GM12878 (cell line): ENCODE data around the gene GPRC5D. TPM values are rescaled to one million over a fixed set of nuclear protein-coding genes. Genes with fewer than 3 reads are reported as not detected.

ENCODE experiments used
- ATAC-seq: fragments of 200-7000 bp; cut with Tn5 transposase; 3 replicates; pipeline ENCODE4 v1.9.1; 2020; ENCODE audit warnings: mild to moderate bottlenecking, moderate library complexity
- BruUV-seq: library from RNA; stranded (reverse); fragments of 400-500 nt; replicated peaks from 2 replicates; lab custom pipeline; 2021; lab: Mats Ljungman, UMichigan
- CTCF ChIA-PET: fragments of 300-600 bp; sonication (Branson Sonifier 250); formaldehyde crosslinking; extraction: SDS; loops from one replicate; lab custom pipeline; 2021; ENCODE audit warnings: inconsistent platforms; lab: Yijun Ruan, JAX
- POLR2A ChIA-PET: fragments of 350-600 bp; formaldehyde crosslinking; extraction: SDS; loops from one replicate; lab custom pipeline; 2021; ENCODE audit warnings: inconsistent platforms; lab: Charles Lee
- RAD21 ChIA-PET: fragments of 300-600 bp; sonication (Branson Sonifier 250); formaldehyde crosslinking; loops from one replicate; lab custom pipeline; 2023; ENCODE audit warnings: antibody characterized with exemption; ENCODE audit not compliant: unreplicated experiment; lab: Charles Lee
- SMC1A ChIA-PET: fragments of 300-600 bp; sonication (Branson Sonifier 250); formaldehyde crosslinking; loops from one replicate; lab custom pipeline; 2023; ENCODE audit not compliant: unreplicated experiment, uncharacterized antibody; lab: Charles Lee
- DNase-seq: peaks from one replicate; pipeline ENCODE4 v3.0.0-alpha.2; 2011; ENCODE audit warnings: low read depth, low spot score
- FAIRE-seq: peaks from 3 replicates; lab custom pipeline; 2011; peaks lifted over from hg19 to GRCh38; lab: Jason Lieb, UNC
- H2AFZ ChIP-seq: 2 replicates; pipeline ENCODE4 v1.6.0; 2011; ENCODE audit warnings: low read depth, low read length, control low read depth; ENCODE audit not compliant: control insufficient read depth
- H3K27ac ChIP-seq: 2 replicates; pipeline ENCODE4 v1.5.1; 2011; ENCODE audit warnings: control low read depth; ENCODE audit not compliant: control insufficient read depth, insufficient read depth
- H3K27me3 ChIP-seq, 2 experiments: replicated peaks in 1 of 2; 2 replicates each; pipeline versions ENCODE4 v1.6.0 to v1.6.1; 2011; ENCODE audit warnings: low read length in 1 of 2; ENCODE audit not compliant: control insufficient read depth in 2 of 2, insufficient read depth in 2 of 2
- H3K36me3 ChIP-seq, 2 experiments: 2 replicates each; pipeline ENCODE4 v1.5.1; 2011; ENCODE audit warnings: low read length in 1 of 2; ENCODE audit not compliant: control insufficient read depth in 2 of 2, insufficient read depth in 2 of 2
- H3K4me1 ChIP-seq: 2 replicates; pipeline ENCODE4 v1.6.1; 2011; ENCODE audit warnings: mild to moderate bottlenecking, low read length, moderate library complexity, mixed read lengths; ENCODE audit not compliant: control insufficient read depth, insufficient read depth
- H3K4me2 ChIP-seq: 2 replicates; pipeline ENCODE4 v1.6.0; 2011; ENCODE audit warnings: control low read depth; ENCODE audit not compliant: control insufficient read depth, insufficient read depth
- H3K4me3 ChIP-seq: fragments of 200-600 bp; sonication (generic); 2 replicates; pipeline ENCODE4 v1.5.1; 2016
- H3K79me2 ChIP-seq: 2 replicates; pipeline ENCODE4 v1.6.0; 2011; ENCODE audit warnings: low read length; ENCODE audit not compliant: control insufficient read depth, insufficient read depth
- H3K9ac ChIP-seq: 2 replicates; pipeline ENCODE4 v1.8.0; 2011; ENCODE audit warnings: low read length, control low read depth, mixed read lengths; ENCODE audit not compliant: control insufficient read depth, insufficient read depth
- H3K9me3 ChIP-seq: replicated peaks from 3 replicates; pipeline ENCODE4 v1.5.1; 2011; ENCODE audit warnings: mild to moderate bottlenecking, low read length; ENCODE audit not compliant: control insufficient read depth, insufficient read depth
- H4K20me1 ChIP-seq: 2 replicates; pipeline ENCODE4 v1.6.0; 2011; ENCODE audit not compliant: control insufficient read depth, insufficient read depth
- BCL3 ChIP-seq: IDR thresholded peaks from 2 replicates; pipeline ENCODE4 v1.6.1; 2011; ENCODE audit warnings: borderline replicate concordance, low read depth, mild to moderate bottlenecking, moderate library complexity, low read length; ENCODE audit not compliant: insufficient read depth, poor library complexity, severe bottlenecking
- EZH2 ChIP-seq: IDR thresholded peaks from 2 replicates; pipeline ENCODE4 v1.6.1; 2012; ENCODE audit warnings: low read depth, mild to moderate bottlenecking, control low read depth, inconsistent platforms, low read length, borderline replicate concordance; ENCODE audit not compliant: control insufficient read depth
- GABPA ChIP-seq: IDR thresholded peaks from 2 replicates; pipeline ENCODE4 v1.6.1; 2014; ENCODE audit warnings: antibody characterized with exemption, low read depth, mild to moderate bottlenecking, inconsistent platforms
- IKZF2 ChIP-seq, 2 experiments: fragments of 450-650 bp; IDR thresholded peaks; 2 replicates each; pipeline ENCODE4 v1.6.1; 2017; ENCODE audit warnings: mild to moderate bottlenecking in 2 of 2, moderate library complexity in 2 of 2
- NFYB ChIP-seq: IDR thresholded peaks from 2 replicates; pipeline ENCODE4 v1.6.1; 2011; ENCODE audit warnings: low read depth, mild to moderate bottlenecking, low read length, improper control_type of control experiment, moderate library complexity; ENCODE audit not compliant: insufficient read depth
- PAX5 ChIP-seq: IDR thresholded peaks from 2 replicates; pipeline ENCODE4 v1.6.1; 2011; ENCODE audit warnings: low read depth, low read length, borderline replicate concordance
- PBX3 ChIP-seq: IDR thresholded peaks from 2 replicates; pipeline ENCODE4 v1.6.1; 2011; ENCODE audit warnings: mild to moderate bottlenecking, low read depth, low read length, moderate library complexity; ENCODE audit not compliant: insufficient replicate concordance
- POU2F2 ChIP-seq: IDR thresholded peaks from 3 replicates; pipeline ENCODE4 v1.6.1; 2011; ENCODE audit warnings: low read depth, mild to moderate bottlenecking, low read length, borderline replicate concordance
- SRF ChIP-seq, 2 experiments: IDR thresholded peaks; 2 replicates each; pipeline ENCODE4 v1.6.1; 2011; ENCODE audit warnings: low read depth in 2 of 2, low read length in 2 of 2, mild to moderate bottlenecking in 1 of 2, moderate library complexity in 1 of 2
- SUZ12 ChIP-seq: fragments of 200-600 bp; sonication (generic); IDR thresholded peaks from one replicate; pipeline ENCODE4 v1.6.1; 2018; ENCODE audit warnings: antibody characterized with exemption, mild to moderate bottlenecking; ENCODE audit not compliant: unreplicated experiment
- TAF1 ChIP-seq: IDR thresholded peaks from 2 replicates; pipeline ENCODE4 v1.6.1; 2011; ENCODE audit warnings: mild to moderate bottlenecking, low read depth, low read length, borderline replicate concordance
- YBX1 ChIP-seq: fragments of 450-650 bp; IDR thresholded peaks from 2 replicates; pipeline ENCODE4 v1.6.1; 2016; ENCODE audit warnings: antibody characterized with exemption
- ZNF274 ChIP-seq: IDR thresholded peaks from one replicate; pipeline ENCODE4 v1.8.0; 2011; ENCODE audit not compliant: insufficient read length, insufficient read depth
- ZSCAN29 ChIP-seq: fragments of 450-650 bp; IDR thresholded peaks from 2 replicates; pipeline ENCODE4 v1.6.1; 2017; ENCODE audit warnings: mild to moderate bottlenecking, moderate library complexity
- WGBS: methylation state at CpG from one replicate; pipeline ENCODE4 v1.1.6; 2016; ENCODE audit warnings: low lambda C conversion rate; ENCODE audit not compliant: insufficient replicate concordance, insufficient coverage; ENCODE audit errors: missing lambda C conversion rate; 5-methylcytosine and 5-hydroxymethylcytosine counted together
- in situ Hi-C: fragments of 300-500 bp; cut with MboI; formaldehyde crosslinking; loops from 9 replicates; pipeline ENCODE4 v1.14.3; 2018; ENCODE audit warnings: mixed read lengths
- intact Hi-C: fragments of 100-400 bp; cut with micrococcal nuclease; formaldehyde crosslinking; loops from one replicate; pipeline ENCODE4 v1.14.2; 2022; ENCODE audit not compliant: unreplicated experiment
- polyA plus RNA-seq, 11 experiments: library from polyadenylated mRNA; depleted of rRNA in 4 of 11; unstranded in 6 of 11; stranded (reverse) in 5 of 11; fragments of >200 nt; fragmentation: Nextera tagmentation in 4 of 11; fragmentation: Illumina TruSeq in 1 of 11; extraction: Ambion mirVana in 4 of 11; extraction: Trizol in 1 of 11; gene quantifications; 1 replicate in 1 of 11; 2 replicates in 10 of 11; pipeline versions ENCODE4 v1.2.1 to v1.2.3, GENCODE V29; 2011 to 2016; ENCODE audit warnings: inconsistent platforms in 2 of 11, missing spikeins in 2 of 11, low read depth in 1 of 11
- total RNA-seq, 4 experiments: library from RNA; depleted of rRNA in 3 of 4; stranded (reverse); fragments of >200 nt in 3 of 4; fragmentation: Illumina TruSeq in 1 of 4; extraction: Trizol in 1 of 4; gene quantifications; 2 replicates each; pipeline versions ENCODE4 v1.2.1 to v1.2.3, GENCODE V29; 2013 to 2021

GPRC5D gene
- total and polyA plus RNA-seq, 10 of the 15 experiments (the other 5 are each of a cell fraction or from before 2014, with no cell fraction given): 0.18 to 0.90 (median 0.37) TPM; not detected in 3

- ChIA-PET SMC1A (no interaction called here), CTCF (no interaction called here), RAD21 (no interaction called here), POLR2A (no interaction called here)
- BruUV-seq: no TSS peak
- ATAC-seq (no peak), FAIRE-seq (no peak), DNase-seq (no peak)
- Histone ChIP-seq H3K27me3 (peaks cover 0 to 1% of the 10 kb centered on the region in 2 experiments; a peak in 1 of 4 replicates), H3K4me2 (no peak overlapping the region), H3K27ac (no peak overlapping the region), H3K4me1 (no peaks in the 10 kb centered on the region), H3K79me2 (no peaks in the 10 kb centered on the region), H2AFZ (no peak overlapping the region), H3K36me3 (no peaks in the 10 kb centered on the region), H3K4me3 (no peak overlapping the region), H4K20me1 (no peaks in the 10 kb centered on the region), H3K9ac (no peak overlapping the region), H3K9me3 (no peaks in the 10 kb centered on the region)
- 76% methylated on average over 11 of the region's 11 CpGs for WGBS
- intact Hi-C loops (no loop called here), in situ Hi-C loops (no loop called here)
- no peak for TF ChIP-seq SRF (IDR thresholded peaks at IDR 0.05; ENCODE audit: low read depth in 2 of 2, low read length in 2 of 2)
Measured at GRCh38 chr12:12936983-12937491, 14.9 kb downstream of the GPRC5D start.

- in situ Hi-C loops (no loop called here), intact Hi-C loops (no loop called here)
- 48% methylated on average over 8 of the region's 8 CpGs for WGBS
- H3K27me3 ChIP-seq: peaks cover 0 to 1% of the 10 kb centered on the region in 2 experiments; a peak in 2 of 4 replicates
- no peak overlapping the region for H3K4me3 ChIP-seq
- no peaks in the 10 kb centered on the region for H4K20me1 ChIP-seq
- no peak overlapping the region for H2AFZ ChIP-seq
- ATAC-seq: no peak
- no TSS peak for BruUV-seq
- H3K27ac ChIP-seq: no peak overlapping the region
- FAIRE-seq: no peak
- TF ChIP-seq ZNF274: no peak
- TF ChIP-seq EZH2: no peak
- no peak for TF ChIP-seq POU2F2
- TF ChIP-seq GABPA: no peak
- no peak for TF ChIP-seq YBX1
- TF ChIP-seq IKZF2 (IDR thresholded peaks at IDR 0.05): no peak
- no peak for TF ChIP-seq PBX3
- TF ChIP-seq TAF1: no peak
- TF ChIP-seq ZSCAN29: no peak
- no peak for TF ChIP-seq SUZ12
- TF ChIP-seq BCL3: no peak
- no peak for TF ChIP-seq NFYB
- TF ChIP-seq PAX5: no peak
- ChIA-PET POLR2A (no interaction called here), SMC1A (interaction anchor here (0.6 kb wide), 1 partner anchor 306 kb away, joined by 3 read pairs; no protein-coding TSS in a partner anchor), RAD21 (no interaction called here), CTCF (interaction anchor here (1.0 kb wide), 1 partner anchor 49 kb away, joined by 3 read pairs; no protein-coding TSS in a partner anchor)
- H3K4me1 ChIP-seq: no peaks in the 10 kb centered on the region
- no peak for DNase-seq
- no peak overlapping the region for H3K9ac ChIP-seq
- H3K4me2 ChIP-seq: no peak overlapping the region
- H3K79me2 ChIP-seq: no peaks in the 10 kb centered on the region
- H3K9me3 ChIP-seq: no peaks in the 10 kb centered on the region
- H3K36me3 ChIP-seq: no peaks in the 10 kb centered on the region
Measured at GRCh38 chr12:12934556-12934955, 17.4 kb downstream of the GPRC5D start.
